Measurements from ENCODE around the gene RABGGTA. TPM values are rescaled to one million over a fixed set of nuclear protein-coding genes. Genes with fewer than 3 reads are reported as not detected.

RABGGTA gene
- polyA plus RNA-seq, 3 donors: 34.5 to 125 (median 35.4) TPM

DNA sequence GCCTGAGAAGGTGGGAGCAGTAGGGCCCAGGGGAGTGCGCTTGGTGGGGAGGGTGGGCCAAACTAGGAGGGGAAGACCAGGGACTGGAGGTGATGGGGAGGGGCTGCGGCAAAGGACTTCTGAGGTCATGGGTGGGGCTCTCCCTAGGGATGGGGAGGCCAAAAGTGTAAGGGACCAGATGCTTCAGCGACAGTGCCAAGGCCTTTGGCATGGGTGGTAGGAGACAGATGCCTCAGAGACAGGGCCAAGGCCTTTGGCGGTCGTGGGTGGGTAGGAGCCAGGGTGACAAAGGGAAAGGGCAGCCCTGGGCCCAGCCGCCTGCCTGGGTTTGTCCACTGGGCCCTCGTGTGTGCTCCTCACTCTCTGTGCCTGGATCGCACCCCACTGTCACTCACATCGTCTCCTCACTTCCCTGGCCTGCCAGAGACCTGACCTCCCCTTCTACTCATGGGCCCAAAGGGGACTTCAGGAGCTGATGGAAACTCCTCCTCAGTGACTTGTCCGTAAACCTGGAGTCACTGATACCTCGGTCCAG, 13.2 kb upstream of the RABGGTA start:
- no peak overlapping the region for H3K4me3 Mint-ChIP-seq
- DNase-seq: no peak
- no peaks in the 10 kb centered on the region for H4K20me1 ChIP-seq (ENCODE audit: insufficient read depth, low read length)
- peaks cover 5% of the 10 kb centered on the region in 2 donors for H3K36me3 ChIP-seq (replicated peaks in 1 of 2; ENCODE audit: control insufficient read depth in 1 of 2, insufficient read depth in 2 of 2, low read length in 2 of 2)
- H3K36me3 Mint-ChIP-seq: peaks cover 15 to 16% of the 10 kb centered on the region in 2 donors
- intact Hi-C loops (cut with micrococcal nuclease): no loop called here
- no peak overlapping the region for H3K4me2 ChIP-seq (replicated peaks; ENCODE audit: extremely low read depth, low read length, poor library complexity, severe bottlenecking)
- H3K4me1 ChIP-seq (ENCODE audit: control insufficient read depth in 1 of 2, insufficient read depth in 2 of 2, low read length in 2 of 2): peaks cover 33 to 34% of the 10 kb centered on the region in 2 donors
- H2AFZ ChIP-seq (ENCODE audit: insufficient read depth, low read depth, low read length, poor library complexity, severe bottlenecking): no peak overlapping the region
- H3K9me3 Mint-ChIP-seq: peaks cover 0 to 3% (median 0%) of the 10 kb centered on the region in 7 donors
- peak overlapping the region in 1 of 7 donors; percentile 64 for H3K27ac Mint-ChIP-seq
- no peak for TF ChIP-seq CTCF (IDR thresholded peaks at IDR 0.05)
- no peak overlapping the region for H3K27ac ChIP-seq (ENCODE audit: low read depth in 1 of 2, low read length in 2 of 2)
- no peaks in the 10 kb centered on the region for H3K9me3 ChIP-seq (replicated peaks in 1 of 2; ENCODE audit: control insufficient read depth in 1 of 2, insufficient read depth in 1 of 2, low read length in 2 of 2)
- H3K79me2 ChIP-seq (ENCODE audit: insufficient read depth, low read length): peaks cover 27% of the 10 kb centered on the region
- 97% methylated on average over 8 of the region's 11 CpGs for WGBS (ENCODE audit: insufficient coverage)
- H3K4me1 Mint-ChIP-seq: peaks cover 43% of the 10 kb centered on the region
- H3K27me3 ChIP-seq (ENCODE audit: control insufficient read depth in 2 of 2, insufficient read depth in 2 of 2, low read length in 2 of 2): no peaks in the 10 kb centered on the region
- H3K27me3 Mint-ChIP-seq (ENCODE audit: low read depth in 3 of 3): peaks cover 0 to 3% (median 1%) of the 10 kb centered on the region in 3 donors
- H3K4me3 ChIP-seq (replicated peaks in 1 of 3; ENCODE audit: low read depth in 2 of 3, low read length in 3 of 3): no peak overlapping the region
- no peak overlapping the region for H3K9ac ChIP-seq (ENCODE audit: insufficient read depth, low read length, poor library complexity, severe bottlenecking)

DNA sequence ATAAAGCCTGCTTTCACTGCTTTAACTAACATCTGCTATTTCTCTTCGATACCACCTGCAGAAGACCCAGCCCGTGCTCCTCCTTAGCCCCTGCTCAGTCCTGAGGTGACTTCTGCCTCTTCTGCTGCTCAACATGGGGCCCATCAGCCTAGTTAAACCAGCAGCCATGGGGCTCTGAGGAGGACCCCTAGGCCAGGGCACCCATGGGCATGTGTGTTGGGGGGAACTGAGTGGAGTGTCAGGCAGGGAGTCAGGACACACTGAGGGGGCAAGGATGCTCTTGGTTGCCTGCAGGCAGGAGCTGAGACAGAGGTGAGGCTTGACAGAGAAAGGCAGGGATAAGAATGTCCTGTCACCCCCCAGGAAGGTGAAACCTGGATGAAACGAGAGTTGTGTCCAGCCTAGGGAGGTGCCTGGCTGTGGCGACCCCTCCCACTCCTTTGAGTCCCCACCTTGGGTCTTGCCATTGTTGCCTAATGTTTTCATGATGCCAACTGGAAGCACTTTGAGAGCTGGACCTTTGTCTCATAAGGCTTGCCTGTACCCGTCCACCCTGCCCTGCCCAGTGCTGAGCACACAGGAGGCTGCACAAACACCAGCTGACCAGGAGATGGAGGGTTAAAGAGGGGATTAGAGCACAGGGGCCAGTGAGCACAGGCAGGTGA, 12.5 kb upstream of the RABGGTA start:
- DNase-seq: no peak
- H3K9ac ChIP-seq (ENCODE audit: insufficient read depth, low read length, poor library complexity, severe bottlenecking): no peak overlapping the region
- H3K4me2 ChIP-seq (replicated peaks; ENCODE audit: extremely low read depth, low read length, poor library complexity, severe bottlenecking): no peak overlapping the region
- WGBS (ENCODE audit: insufficient coverage): 98% methylated on average over 5 of the region's 5 CpGs
- no peak overlapping the region for H2AFZ ChIP-seq (ENCODE audit: insufficient read depth, low read depth, low read length, poor library complexity, severe bottlenecking)
- H4K20me1 ChIP-seq (ENCODE audit: insufficient read depth, low read length): no peaks in the 10 kb centered on the region
- peaks cover 39 to 40% of the 10 kb centered on the region in 2 donors for H3K4me1 ChIP-seq (ENCODE audit: control insufficient read depth in 1 of 2, insufficient read depth in 2 of 2, low read length in 2 of 2)
- no peak overlapping the region for H3K27ac ChIP-seq (ENCODE audit: low read depth in 1 of 2, low read length in 2 of 2)
- no peaks in the 10 kb centered on the region for H3K36me3 ChIP-seq (replicated peaks in 1 of 2; ENCODE audit: control insufficient read depth in 1 of 2, insufficient read depth in 2 of 2, low read length in 2 of 2)
- H3K9me3 Mint-ChIP-seq: peaks cover 0 to 3% (median 0%) of the 10 kb centered on the region in 7 donors
- H3K27ac Mint-ChIP-seq: peak overlapping the region in 3 of 7 donors; percentile 25 to 32 (median 32)
- H3K79me2 ChIP-seq (ENCODE audit: insufficient read depth, low read length): peaks cover 28% of the 10 kb centered on the region
- H3K9me3 ChIP-seq (replicated peaks in 1 of 2; ENCODE audit: control insufficient read depth in 1 of 2, insufficient read depth in 1 of 2, low read length in 2 of 2): no peaks in the 10 kb centered on the region
- intact Hi-C loops (cut with micrococcal nuclease): no loop called here
- peaks cover 12 to 16% of the 10 kb centered on the region in 2 donors for H3K36me3 Mint-ChIP-seq
- no peak overlapping the region for H3K4me3 Mint-ChIP-seq
- peaks cover 49% of the 10 kb centered on the region for H3K4me1 Mint-ChIP-seq
- H3K27me3 ChIP-seq (ENCODE audit: control insufficient read depth in 2 of 2, insufficient read depth in 2 of 2, low read length in 2 of 2): no peaks in the 10 kb centered on the region
- H3K27me3 Mint-ChIP-seq (ENCODE audit: low read depth in 3 of 3): peaks cover 0 to 3% (median 1%) of the 10 kb centered on the region in 3 donors
- TF ChIP-seq CTCF (IDR thresholded peaks at IDR 0.05): no peak
- H3K4me3 ChIP-seq (replicated peaks in 1 of 3; ENCODE audit: low read depth in 2 of 3, low read length in 3 of 3): no peak overlapping the region
